ENCODE data around the gene EZR.

DNA sequence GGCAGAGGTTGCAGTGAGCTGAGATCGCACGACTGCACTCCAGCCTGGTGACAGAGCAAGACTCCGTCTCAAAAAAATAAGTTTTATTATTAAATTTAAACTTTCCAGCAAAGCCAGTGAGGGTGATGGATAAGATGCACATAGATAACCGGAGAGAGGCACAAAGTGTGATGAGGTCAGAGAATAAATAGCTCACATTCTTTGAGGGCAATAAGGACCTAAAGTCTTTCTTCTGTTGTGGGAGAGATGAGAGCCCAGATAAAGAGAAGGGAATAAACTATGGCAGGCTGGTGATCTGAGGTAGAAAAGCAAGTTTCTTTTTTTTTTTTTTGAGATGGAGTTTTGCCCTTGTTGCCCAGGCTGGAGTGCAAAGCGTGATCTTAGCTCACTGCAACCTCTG, 20.6 kb upstream of the EZR start:
- TF ChIP-seq, protein P1, sequence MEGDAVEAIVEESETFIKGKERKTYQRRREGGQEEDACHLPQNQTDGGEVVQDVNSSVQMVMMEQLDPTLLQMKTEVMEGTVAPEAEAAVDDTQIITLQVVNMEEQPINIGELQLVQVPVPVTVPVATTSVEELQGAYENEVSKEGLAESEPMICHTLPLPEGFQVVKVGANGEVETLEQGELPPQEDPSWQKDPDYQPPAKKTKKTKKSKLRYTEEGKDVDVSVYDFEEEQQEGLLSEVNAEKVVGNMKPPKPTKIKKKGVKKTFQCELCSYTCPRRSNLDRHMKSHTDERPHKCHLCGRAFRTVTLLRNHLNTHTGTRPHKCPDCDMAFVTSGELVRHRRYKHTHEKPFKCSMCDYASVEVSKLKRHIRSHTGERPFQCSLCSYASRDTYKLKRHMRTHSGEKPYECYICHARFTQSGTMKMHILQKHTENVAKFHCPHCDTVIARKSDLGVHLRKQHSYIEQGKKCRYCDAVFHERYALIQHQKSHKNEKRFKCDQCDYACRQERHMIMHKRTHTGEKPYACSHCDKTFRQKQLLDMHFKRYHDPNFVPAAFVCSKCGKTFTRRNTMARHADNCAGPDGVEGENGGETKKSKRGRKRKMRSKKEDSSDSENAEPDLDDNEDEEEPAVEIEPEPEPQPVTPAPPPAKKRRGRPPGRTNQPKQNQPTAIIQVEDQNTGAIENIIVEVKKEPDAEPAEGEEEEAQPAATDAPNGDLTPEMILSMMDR (IDR thresholded peaks at IDR 0.05; ENCODE audit: insufficient read depth, low read depth, low read length), result no peak
- TF ChIP-seq EZH2 (IDR thresholded peaks at IDR 0.05; ENCODE audit: insufficient read depth, low read length), result no peak
